Activated naive CD4-positive, alpha-beta T cell treated with Interleukin-2 at 50 U/mL for 16 hours (primary cell): ENCODE results near the gene TOM1L2.

ENCODE experiments used
- DNase-seq: peaks from one replicate; pipeline ENCODE4 v3.0.0-alpha.2; 2020

TOM1L2 gene

DNA sequence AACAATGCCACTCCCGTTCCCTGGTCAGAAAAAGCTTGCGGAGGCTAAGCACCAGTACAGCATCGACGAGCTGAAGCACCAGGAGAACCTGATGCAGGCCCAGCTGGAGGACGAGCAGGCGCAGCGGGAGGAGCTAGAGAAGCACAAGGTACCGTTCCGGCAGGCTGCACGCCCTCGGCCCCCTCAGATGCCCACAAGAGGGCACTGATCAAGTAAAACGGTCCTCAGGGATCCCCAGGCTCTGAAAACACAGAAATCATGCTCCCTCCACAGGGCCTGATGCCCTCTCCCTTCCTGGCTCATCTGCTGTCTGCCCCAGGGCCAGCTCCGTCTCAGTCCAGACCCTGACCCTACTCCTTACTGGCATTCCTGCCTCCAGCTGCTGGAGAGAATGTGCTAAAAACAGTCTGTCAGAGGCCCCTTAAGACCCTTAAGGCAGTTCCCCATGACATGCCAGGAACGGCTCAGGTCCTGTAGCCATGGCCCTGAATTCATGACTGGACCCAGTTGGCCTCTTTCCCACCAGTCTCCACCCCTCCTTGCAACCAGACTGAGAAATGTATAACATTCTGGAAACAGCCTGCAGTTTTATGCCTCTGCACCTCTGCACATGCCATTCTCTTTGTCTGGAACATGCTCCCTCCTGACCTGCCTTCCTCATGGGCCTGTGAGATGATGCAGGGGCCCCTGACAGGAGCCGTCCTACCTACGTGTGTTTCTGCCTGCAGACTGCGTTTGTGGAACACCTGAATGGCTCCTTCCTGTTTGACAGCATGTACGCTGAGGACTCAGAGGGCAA, 22.3 kb upstream of the TOM1L2 start:
- peak; percentile 7 for DNase-seq

DNA sequence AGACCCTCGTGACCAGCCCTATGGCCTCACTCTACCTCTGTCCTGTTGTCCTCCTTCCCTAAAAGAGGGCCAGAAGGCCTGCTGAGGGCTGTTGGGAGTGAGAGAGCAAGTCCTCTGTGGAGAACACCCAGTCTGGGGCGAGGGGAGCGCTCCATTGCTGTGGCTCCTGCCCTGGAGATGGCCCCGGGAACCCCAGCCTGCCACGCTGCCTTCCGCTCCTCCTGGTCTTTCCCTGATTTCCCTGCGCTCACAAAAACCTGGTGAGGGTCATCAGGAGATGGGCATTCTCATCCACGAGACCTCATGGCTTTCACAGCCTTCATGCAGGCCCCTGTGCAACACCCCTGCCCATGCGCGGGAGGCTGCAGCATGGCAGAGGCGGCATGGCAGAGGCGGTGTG, 21.7 kb upstream of the TOM1L2 start:
- DNase-seq = no peak

DNA sequence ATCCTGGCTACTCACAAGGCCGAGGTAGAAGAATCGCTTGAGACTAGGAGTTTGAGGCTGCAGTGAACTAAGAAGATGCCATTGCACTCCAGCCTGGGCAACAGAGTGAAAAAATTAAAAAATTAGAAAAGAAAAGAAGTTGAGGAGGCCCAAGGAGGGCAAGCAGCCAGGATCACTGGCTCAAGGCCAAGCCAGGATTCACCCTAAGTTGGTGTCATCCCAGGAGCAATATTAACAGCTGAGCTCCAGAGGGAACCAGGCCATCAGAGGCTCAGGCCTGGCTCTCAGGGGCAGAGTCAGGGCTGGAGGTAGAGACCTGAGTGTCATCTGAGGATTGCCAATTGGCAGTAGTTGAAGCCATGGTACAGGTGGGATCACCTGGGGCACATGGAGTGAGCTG, 21.2 kb upstream of the TOM1L2 start:
- DNase-seq = no peak

DNA sequence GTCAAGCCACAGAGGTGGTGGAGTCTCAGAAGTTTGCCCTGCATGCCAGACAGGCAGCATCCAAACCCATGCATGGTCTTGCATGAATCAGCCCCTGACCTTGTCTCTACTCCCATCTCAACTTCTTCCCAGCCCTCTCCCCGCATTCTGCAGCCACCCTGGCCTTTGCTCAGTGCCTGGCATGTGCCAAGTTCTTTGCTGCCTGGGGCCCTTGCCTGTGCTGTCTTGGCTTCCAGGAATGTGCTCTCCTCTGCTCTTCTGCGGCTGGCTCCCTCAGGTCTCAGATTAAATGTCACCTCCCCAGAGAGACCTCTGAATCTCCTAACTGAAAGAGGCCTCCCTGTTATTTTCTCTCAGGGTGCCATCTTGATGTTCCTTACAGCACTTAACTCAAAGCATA, 18.1 kb upstream of the TOM1L2 start:
- no peak for DNase-seq

DNA sequence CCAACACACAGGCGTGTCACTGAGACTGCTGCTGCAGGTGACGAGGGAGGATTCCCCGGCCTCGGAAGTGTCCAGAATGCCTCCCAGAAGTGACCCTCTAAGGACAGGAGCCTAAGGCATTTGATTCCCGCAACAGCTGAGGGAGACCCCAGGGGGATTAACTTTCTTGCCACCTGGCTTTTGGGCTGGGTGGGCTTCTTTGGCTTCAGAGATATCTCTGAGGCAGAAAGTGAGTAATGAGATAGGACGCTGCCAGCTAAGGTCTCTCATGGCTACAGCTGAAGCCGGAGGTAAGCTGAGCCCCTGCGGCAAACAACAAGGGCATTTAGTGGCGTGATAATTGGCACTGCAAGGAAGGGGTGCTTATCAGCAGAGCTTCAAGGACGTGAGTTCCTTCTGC, 17.4 kb upstream of the TOM1L2 start:
- DNase-seq = no peak

DNA sequence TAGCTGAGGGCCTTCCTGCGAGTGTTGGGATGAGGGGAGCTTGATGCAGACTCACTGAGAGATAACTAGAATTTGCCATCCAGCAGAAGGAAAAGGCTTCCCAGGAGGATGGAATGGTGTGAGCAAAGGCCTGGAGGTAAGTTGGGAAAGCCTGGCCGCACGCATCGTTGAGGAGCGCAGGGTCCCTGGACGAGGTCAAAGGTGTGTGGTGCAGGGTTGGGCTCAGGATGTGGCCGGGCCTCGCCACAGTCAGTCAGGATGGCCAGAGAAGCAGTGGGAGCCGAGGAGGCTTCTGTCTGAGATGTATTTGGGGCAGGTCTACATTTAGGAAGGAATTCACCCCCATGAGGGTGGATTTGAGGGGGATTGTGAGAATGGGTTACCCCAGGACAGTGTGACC, 16.9 kb upstream of the TOM1L2 start:
- DNase-seq = no peak

DNA sequence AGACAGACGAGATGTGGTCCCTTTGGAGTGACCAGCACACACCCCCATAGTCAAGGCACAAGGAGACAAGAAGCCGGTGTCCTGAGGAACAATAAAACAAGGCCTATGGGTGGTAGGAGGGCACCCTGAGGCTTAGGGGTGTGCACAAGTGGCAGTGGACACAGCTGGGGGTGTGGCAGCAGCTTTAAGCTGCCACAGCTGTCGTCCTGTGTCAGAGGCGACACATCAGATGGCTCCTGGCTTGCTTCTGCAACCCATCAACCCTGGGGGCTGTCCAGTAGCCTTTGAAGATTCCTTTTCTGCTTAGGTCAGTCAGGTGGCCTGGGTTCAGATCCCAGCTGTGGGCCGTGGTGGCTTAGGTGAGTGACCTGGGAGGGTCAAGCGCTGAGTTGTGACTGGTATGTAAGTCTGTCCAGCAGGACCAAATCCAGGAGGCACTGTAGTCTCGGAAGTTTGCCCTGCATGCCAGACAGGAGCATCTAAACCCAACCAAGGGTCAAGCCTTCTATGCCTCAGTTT, 16.3 kb upstream of the TOM1L2 start:
- DNase-seq = no peak

DNA sequence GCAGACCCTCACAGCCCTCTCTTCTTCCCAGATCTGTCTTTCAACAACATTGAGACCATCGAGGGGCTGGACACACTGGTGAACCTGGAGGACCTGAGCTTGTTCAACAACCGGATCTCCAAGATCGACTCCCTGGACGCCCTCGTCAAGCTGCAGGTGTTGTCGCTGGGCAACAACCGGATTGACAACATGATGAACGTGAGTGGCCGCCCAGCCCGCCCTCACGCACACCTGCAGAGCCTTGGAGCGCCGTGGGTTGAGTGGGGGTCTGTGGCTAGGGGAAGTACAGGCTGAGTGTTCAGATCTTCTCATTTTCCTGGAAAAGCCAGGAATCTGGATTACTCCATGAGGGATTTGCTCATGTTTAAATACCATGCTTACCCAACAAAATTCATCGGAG, 15.7 kb upstream of the TOM1L2 start:
- DNase-seq = no peak

DNA sequence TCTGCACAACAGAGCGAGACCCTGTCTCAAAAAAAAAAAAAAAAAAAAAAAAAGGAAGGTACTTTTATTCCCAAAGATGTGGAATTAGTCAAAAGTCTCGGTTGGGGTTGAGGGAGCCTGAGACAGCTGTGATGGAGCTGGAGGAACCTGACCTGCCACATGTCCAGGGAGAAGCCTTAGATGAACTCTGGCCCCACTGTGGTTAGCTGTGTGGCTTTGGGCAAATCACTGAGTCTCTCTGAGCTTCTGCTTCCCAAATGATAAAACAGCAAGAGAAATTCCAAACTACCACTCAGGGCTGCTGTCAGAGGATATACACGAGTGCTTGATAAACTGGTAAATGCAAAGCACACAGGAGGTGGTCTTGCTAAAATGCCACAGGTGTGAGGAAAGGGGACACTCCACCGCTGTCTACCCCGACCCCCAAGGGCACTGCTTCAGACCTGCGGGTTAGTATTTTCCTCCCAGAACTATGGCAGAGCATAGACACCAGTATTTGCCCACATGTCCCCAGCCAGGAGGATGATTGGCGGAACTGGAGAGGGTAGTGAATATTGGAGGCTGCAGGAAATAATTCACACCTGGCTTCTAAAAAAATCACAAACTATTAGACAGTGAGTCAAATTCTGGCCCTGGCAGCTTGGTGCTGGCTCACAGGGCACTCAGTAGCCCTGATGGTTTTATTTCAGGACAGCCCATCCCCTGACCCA, 15.1 kb upstream of the TOM1L2 start:
- no peak for DNase-seq

DNA sequence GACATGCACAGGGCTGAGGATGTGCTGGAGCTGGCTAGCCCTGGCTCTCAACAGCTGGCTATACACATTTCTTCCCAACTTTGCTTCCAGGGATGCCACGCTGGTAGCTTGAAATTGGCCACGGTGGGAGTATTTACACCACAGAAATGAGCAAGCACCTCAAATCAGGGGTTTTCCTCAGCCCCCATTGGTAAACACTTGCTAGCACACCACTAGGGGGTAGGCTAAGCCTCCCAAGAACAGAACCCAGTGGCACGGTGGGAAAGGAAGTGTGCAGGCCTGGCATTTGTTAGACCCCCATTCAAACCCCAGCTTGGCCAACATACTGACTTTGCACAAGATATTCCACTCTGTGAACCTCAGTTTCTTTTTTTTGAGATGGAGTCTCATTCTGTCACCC, 13.4 kb upstream of the TOM1L2 start:
- no peak for DNase-seq

DNA sequence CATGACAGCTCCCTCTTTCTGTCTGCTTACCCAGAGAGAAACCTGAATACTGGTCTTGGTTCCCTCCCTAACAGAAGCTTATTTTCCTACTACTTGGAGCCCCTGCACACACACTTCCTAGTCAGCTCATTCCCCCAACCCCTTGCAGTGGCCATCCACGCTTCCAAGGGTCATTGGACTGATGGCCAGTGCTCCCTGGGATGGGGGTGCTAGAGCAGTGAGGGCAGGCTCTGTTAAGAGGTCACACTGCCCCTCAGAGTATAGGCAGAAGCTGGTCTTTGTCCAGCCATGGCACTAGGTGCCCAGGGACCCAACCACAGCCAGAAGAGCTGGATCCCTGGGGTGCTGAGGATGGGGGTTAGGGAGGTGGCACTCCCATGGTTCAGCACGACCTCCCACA, 13.0 kb upstream of the TOM1L2 start:
- DNase-seq = no peak

DNA sequence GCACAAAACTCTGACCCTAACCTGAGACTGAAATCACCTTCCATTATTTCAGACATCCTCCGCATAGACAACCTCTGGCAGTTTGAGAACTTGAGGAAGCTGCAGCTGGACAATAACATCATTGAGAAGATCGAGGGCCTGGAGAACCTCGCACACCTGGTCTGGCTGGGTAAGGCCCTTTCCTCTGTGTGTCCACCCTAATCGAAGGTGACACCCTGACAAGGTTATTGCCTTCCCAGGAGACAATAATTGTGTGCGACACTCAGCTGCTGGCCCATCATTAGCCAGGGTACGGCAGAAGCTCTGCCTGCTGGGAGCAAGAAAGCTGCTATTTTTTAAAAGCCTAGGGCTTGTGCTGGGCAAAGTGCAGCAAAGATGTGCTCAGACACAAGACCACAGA, 11.6 kb upstream of the TOM1L2 start:
- no peak for DNase-seq

DNA sequence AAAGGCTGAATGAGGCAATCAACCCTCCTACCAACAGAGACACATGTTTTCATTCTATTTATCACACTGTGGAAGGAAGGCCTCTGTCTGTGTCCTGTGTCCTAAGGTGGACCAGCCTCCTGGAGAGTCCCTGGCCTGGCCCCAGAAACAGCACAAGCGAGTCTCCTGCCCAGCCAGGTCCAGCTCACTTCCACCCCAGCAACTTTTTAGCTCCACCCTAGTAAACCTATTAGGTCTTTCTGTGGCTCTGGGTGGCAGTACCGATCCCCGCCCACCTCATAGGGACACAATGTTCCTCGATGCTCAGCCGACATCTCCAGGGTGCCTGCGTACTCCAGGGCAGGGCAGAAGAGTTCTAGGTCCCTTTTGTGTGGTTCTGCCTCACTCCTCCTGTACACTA, 11.2 kb upstream of the TOM1L2 start:
- no peak for DNase-seq

DNA sequence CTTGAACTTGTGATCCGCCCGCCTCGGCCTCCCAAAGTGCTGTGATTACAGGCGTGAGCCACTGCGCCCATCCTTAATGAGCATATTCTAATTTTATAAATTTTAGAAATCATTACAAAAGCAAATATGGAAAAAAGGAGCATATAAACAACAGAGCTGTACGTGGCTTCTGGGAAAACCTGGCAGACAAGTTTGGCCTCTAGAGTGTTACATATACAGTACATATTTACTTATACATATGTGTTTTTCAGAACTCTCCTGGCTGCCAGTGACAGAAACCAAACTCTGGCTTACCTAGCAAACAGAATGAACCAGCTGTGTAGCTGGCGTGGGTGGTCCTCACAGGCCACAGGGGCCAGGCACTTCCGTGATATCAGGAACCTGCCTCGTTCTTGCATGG, 10.6 kb upstream of the TOM1L2 start:
- no peak for DNase-seq

DNA sequence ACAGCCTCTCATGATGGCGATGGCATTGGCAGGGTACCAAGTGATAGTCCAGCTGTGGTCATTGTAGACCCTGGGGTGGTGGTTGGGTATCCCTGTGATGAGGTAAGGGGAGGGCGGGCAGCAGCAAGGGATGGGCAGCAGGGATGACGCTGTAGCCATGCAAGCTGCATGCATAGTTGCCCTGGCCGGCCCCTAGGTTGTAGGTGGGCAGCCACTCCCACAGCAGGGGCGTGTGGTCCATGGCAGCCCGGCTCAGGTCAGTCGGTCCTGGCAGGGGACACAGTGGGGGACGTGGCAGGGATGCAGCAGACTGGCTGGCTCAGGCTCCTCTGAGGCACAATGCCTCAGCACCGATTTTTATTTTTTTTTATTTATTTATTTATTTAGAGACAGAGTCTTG, 9.1 kb upstream of the TOM1L2 start:
- DNase-seq = no peak

DNA sequence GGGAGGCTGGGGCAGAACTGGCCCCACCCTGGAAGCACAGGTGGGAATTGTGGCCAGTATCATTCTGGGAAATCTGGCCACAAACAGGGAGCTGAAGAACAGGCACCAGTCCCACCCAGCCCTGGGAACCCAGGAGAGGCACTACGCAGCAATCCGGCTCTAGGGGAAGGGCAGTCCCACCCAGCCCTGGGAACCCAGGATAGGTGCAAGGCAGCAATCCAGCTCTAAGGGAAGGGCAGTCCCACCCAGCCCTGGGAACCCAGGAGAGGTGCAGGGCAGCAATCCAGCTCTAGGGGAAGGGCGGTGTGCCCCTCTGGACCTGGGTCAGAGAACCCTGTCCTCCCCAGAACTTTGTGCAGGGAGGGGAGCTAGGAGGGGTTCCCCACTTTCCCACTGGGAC, 7.6 kb upstream of the TOM1L2 start:
- DNase-seq = no peak

DNA sequence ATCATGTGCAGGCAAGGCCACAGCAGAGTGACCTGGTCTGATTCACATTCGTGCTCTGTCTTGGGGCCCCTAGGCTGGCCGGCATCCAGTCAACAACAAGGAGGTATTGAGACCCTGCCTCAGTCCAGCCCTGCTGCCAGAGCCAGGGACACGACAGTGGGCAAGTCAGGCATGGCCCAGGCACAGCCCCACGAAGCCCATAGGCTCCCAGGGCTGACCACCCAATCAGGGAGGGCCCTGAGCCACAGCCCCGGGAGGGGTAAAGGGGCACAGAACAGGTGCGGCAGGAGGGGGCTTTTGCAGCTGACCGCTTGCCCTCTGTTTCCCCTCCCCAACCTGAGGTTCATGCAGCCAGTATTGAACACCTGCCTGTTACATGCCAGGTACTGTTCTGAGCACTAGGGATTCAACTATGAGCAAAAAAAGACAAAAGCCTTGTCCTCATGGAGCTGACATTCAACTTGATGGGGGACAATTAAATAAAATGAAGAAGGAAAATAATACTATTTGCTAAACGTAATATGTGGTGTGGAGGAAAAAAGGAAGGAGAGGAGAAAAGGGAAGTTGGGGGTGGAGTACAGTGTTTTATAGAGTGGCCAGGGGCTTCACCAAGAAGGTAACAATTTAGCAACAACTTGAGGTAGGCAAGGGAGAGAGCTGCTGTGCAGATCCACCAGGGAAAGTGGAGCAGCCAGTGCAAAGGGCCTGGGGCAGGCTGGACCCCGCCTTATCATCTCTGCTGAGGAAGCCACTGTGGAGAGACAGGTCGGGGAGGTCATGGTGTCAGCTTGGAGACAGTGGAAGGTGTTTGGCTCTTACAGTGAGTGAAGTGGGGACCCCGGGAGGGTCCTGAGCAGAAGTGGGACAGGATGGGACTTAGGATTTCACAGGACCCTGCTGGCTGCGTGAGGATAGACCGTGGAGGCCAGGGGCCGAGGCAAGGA, 6.6 kb upstream of the TOM1L2 start:
- DNase-seq = no peak

DNA sequence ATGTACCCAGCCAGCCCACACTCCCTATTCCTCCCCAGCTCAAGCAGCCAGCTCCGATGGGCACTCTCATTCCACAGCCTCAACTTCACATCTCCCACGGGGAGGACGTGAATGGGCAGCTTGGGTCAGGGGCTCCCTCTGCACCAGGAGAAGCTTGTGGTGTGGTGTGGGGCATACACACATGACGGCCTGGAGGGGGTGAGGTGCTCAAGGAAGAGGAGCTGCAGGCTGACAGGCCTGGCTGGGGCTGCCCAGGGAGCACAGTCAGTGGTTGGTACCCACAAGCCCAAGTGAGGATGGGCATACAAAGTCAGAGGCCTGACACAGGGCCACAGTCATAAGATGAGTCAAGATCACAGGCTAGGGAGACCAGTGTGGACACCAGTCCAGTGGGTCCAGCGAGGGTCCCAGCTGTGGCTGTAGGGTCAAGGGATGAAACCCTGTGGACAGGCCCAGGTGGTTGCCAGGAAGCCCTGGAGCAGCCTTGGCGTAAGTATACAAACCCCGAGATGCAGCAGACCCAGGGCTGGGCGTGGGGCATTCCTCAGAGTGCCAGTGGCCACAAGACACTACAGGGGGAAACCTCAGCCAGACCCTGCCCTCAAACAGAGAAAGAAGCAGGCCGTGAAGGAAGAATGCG, 4.9 kb upstream of the TOM1L2 start:
- no peak for DNase-seq

DNA sequence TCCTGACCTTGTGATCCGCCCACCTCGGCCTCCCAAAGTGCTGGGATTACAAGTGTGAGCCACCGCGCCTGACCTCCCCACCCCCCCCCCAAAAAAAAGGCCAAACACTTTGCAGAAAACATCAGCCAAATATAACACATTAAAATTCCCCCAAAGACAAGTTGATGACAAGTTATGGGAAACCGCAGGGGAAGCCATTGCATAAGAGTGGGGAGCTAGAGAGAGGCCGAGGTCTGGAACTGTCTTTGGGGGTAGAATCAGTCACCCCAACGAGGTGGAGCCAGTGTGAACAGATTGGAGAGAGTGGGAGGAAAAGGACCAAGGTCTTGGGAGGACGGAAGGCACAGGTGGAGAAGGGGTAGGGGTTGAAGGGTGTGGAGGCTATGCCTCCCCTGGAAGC, 3.2 kb upstream of the TOM1L2 start:
- DNase-seq = no peak

DNA sequence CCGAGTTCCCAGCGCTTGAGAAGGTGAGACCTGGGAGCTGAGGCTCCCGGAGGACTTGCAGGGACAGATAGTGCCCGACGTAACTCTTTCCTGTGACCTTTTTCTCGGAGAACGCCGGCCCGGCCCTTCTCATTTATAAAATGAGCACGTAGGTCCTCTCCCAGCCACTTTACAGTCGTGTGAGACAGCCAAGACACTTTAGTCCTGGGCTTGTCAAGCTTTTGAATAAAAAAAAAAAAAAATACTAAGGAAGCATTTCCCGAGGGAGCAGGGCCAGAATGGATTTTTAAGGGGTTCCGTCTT, 703 bp upstream of the TOM1L2 start:
- no peak for DNase-seq

DNA sequence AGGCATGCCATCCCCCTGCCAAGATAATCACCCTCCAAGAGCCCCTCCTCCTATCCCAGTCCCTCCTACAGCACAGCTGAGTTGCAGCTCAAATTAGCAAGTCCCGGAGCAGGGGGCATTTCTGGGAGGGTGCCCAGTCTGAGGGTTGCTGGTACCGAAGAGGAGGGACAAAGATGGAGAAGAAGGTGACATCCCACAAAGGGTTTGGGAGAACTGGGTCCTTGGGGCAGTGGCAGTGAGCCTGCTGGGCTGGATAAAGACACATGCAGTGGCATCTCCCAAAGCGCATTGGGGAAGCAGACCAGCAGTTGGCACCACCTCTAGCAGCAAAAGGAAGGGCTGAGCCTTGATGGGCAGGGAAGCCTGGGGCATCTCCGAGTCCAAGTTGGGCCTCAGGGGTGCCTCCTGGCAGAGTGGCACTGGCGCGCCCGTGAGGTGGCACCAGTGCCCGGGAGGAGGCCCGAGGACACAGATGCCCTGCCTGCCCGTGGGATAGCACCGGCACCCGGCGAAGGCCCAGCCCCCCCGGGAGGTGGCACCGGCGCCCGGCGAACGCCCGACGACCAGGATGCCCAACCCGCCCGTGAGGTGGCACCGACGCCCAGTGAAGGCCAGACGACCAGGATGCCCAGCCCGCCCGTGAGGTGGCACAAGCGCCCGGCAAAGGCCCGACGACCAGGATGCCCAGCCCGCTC, 622 bp downstream of the TOM1L2 start:
- peak; percentile 30 for DNase-seq

DNA sequence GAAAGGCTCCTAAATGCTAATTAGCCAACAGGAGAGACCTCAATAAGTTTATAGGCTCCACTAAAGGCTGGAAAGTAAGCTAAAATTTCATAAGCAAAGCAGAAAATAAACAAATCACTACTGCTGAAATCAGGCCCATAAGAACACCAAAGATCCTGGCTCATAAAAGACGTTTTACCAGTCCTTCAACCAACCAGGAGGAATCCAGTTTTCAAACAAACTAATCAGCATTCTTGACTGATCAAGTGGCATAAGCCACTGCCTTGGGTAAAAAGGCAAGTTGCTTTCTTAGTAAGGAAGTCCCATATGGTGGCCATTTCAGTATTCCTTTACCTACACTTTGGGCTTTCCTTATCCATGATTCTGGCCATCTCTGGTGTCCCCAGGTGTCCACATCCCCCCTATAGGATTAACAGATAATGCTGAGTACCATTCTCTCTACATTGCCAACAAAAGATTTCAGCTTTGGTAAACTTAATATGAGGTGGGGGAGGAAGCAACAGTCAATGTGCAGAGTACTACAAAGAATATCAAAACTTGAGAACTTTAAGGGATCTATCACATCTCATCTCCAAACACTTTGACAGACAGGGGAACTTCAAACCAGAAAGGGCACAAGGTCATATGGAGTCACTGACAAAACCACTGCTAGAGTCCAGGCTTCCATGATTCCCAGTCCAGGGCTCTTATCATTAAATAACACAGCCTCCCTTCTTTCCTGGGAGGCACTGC, 1.3 kb downstream of the TOM1L2 start:
- no peak for DNase-seq
